Liver (tissue), 9 donors: ENCODE measurements around the gene SPATA13. TPM values are rescaled to one million over a fixed set of nuclear protein-coding genes. Genes with fewer than 3 reads are reported as not detected.
A peak's percentile ranks its signal among the peaks of the same experiment; 100 is the strongest.
"Not testable (repeated sequence)": the region's sequence is repeated elsewhere in the genome, so short reads cannot be mapped to it uniquely, and the experiment has no call there.

Experiments used
- DNase-seq: peaks from one replicate; pipeline ENCODE4 v3.0.0-alpha.2; 2017; ENCODE audit warnings: low spot score
- H3K27ac ChIP-seq, 2 donors: one replicate each; pipeline ENCODE4 v1.7.0; 2013; ENCODE audit warnings: inconsistent platforms in 2 of 2, low read length in 2 of 2, control low read depth in 1 of 2, low read depth in 1 of 2, mild to moderate bottlenecking in 1 of 2
- H3K27me3 ChIP-seq, 4 donors: one replicate each; pipeline versions ENCODE4 v1.6.1 to v1.7.0; 2013; ENCODE audit warnings: low read length in 3 of 4, inconsistent platforms in 1 of 4, mild to moderate bottlenecking in 1 of 4, moderate library complexity in 1 of 4; ENCODE audit not compliant: control insufficient read depth in 4 of 4, insufficient read depth in 4 of 4
- H3K36me3 ChIP-seq, 4 donors: one replicate each; pipeline versions ENCODE4 v1.6.1 to v1.7.0; 2013; ENCODE audit warnings: low read length in 3 of 4, mild to moderate bottlenecking in 3 of 4, low read depth in 1 of 4, moderate library complexity in 1 of 4; ENCODE audit not compliant: control insufficient read depth in 4 of 4, insufficient read depth in 3 of 4
- H3K4me1 ChIP-seq, 4 donors: one replicate each; pipeline versions ENCODE4 v1.6.1 to v1.7.0; 2013; ENCODE audit warnings: low read length in 3 of 4, mild to moderate bottlenecking in 3 of 4, moderate library complexity in 1 of 4; ENCODE audit not compliant: control insufficient read depth in 4 of 4, insufficient read depth in 4 of 4
- H3K4me3 ChIP-seq, 3 donors: one replicate each; pipeline versions ENCODE4 v1.6.1 to v1.7.0; 2013; ENCODE audit warnings: low read length in 3 of 3, control low read depth in 1 of 3, low read depth in 1 of 3, mild to moderate bottlenecking in 1 of 3
- H3K9ac ChIP-seq, 2 donors: one replicate each; pipeline ENCODE4 v1.7.0; 2013; ENCODE audit warnings: low read length in 2 of 2, mild to moderate bottlenecking in 2 of 2, moderate library complexity in 2 of 2, control low read depth in 1 of 2, low read depth in 1 of 2
- H3K9me3 ChIP-seq, 4 donors: one replicate each; pipeline versions ENCODE4 v1.6.1 to v1.7.0; 2013; ENCODE audit warnings: low read length in 3 of 4; ENCODE audit not compliant: control insufficient read depth in 4 of 4
- FOXA1 ChIP-seq: IDR thresholded peaks from 2 replicates; pipeline ENCODE4 v1.6.1; 2016; ENCODE audit warnings: antibody characterized with exemption
- FOXA2 ChIP-seq: IDR thresholded peaks from 2 replicates; pipeline ENCODE4 v1.6.1; 2016; ENCODE audit warnings: antibody characterized with exemption
- GABPA ChIP-seq, 2 donors: IDR thresholded peaks in 1 of 2; conservative IDR thresholded peaks in 1 of 2; 2 replicates each; pipeline ENCODE4 v1.6.1; 2016; ENCODE audit warnings: antibody characterized with exemption in 2 of 2, mild to moderate bottlenecking in 1 of 2, moderate library complexity in 1 of 2
- HNF4A ChIP-seq, 2 donors: conservative IDR thresholded peaks; 2 replicates each; pipeline ENCODE4 v1.6.1; 2016; ENCODE audit warnings: antibody characterized with exemption in 2 of 2, mild to moderate bottlenecking in 2 of 2
- HNF4G ChIP-seq: IDR thresholded peaks from 2 replicates; pipeline ENCODE4 v1.6.1; 2016; ENCODE audit warnings: antibody characterized with exemption
- NR2F2 ChIP-seq: IDR thresholded peaks from 2 replicates; pipeline ENCODE4 v1.6.1; 2016; ENCODE audit warnings: antibody characterized with exemption
- RAD21 ChIP-seq, 2 donors: IDR thresholded peaks; 2 replicates each; pipeline ENCODE4 v1.6.1; 2016; ENCODE audit warnings: antibody characterized with exemption in 2 of 2, mild to moderate bottlenecking in 2 of 2
- SP1 ChIP-seq: IDR thresholded peaks from 2 replicates; pipeline ENCODE4 v1.6.1; 2018; ENCODE audit warnings: antibody characterized with exemption, mild to moderate bottlenecking
- WGBS: extraction: QIAGEN DNeasy Blood & Tissue Kit; methylation state at CpG from one replicate; pipeline ENCODE4 v1.1.7; 2013; 5-methylcytosine and 5-hydroxymethylcytosine counted together
- polyA plus RNA-seq, 2 donors: library from polyadenylated mRNA; stranded (reverse) in 1 of 2; unstranded in 1 of 2; fragments of 200-250 nt in 1 of 2; fragments of >200 nt in 1 of 2; fragmentation: Nextera tagmentation in 1 of 2; extraction: Ambion mirVana in 1 of 2; gene quantifications; one replicate each; pipeline versions ENCODE4 v1.2.1 to v1.2.3, GENCODE V29; 2013 to 2015
- total RNA-seq, 2 donors: library from RNA; depleted of rRNA; stranded (reverse); fragments of >200 nt; gene quantifications; one replicate each; pipeline ENCODE4 v1.2.3, GENCODE V29; 2014
- TF ChIP-seq, protein P1 (sequence below): IDR thresholded peaks from 2 replicates; pipeline ENCODE4 v1.6.1; 2016; ENCODE audit warnings: antibody characterized with exemption, mild to moderate bottlenecking
- donor health status: healthy.
- donor health status: healthy.
- donor health status: healthy.
- donor health status: healthy.
- donor health status: healthy.

SPATA13 gene
- total and polyA plus RNA-seq, 4 donors = 10.0 to 57.6 (median 20.4) TPM

DNA sequence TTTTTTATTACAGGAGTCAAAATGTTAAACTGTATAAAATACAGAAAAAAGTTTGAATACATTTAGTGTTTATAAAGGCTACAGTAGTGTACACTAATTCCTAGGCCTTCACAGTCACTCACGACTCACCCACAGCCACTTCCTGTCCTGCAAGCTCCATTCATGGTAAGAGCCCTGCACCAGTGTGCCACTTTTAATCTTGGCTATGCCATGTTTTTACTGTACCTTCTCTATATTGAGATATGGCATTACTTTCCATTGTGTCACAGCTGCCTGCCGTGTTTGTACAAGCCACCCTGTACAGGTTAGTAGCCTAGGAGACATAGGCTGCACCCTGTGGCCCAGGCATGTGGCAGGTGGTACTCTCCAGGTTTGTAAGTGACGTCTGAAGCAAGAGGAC lies 180.9 kb downstream of the SPATA13 start (continued):
- TF ChIP-seq GABPA (IDR thresholded peaks at IDR 0.05 in 1 of 2, conservative IDR thresholded peaks at IDR 0.05 in 1 of 2) (no peak), FOXA2 (no peak), SP1 (no peak)

GRCh38 chr13:24348385-24348784 lies 187.9 kb downstream of the SPATA13 start:
- WGBS = 86% methylated on average over 5 of the region's 5 CpGs
- H3K27me3 ChIP-seq = no peaks in the 10 kb centered on the region
- no peaks in the 10 kb centered on the region for H3K36me3 ChIP-seq
- no peak overlapping the region for H3K4me3 ChIP-seq
- TF ChIP-seq, protein P1, sequence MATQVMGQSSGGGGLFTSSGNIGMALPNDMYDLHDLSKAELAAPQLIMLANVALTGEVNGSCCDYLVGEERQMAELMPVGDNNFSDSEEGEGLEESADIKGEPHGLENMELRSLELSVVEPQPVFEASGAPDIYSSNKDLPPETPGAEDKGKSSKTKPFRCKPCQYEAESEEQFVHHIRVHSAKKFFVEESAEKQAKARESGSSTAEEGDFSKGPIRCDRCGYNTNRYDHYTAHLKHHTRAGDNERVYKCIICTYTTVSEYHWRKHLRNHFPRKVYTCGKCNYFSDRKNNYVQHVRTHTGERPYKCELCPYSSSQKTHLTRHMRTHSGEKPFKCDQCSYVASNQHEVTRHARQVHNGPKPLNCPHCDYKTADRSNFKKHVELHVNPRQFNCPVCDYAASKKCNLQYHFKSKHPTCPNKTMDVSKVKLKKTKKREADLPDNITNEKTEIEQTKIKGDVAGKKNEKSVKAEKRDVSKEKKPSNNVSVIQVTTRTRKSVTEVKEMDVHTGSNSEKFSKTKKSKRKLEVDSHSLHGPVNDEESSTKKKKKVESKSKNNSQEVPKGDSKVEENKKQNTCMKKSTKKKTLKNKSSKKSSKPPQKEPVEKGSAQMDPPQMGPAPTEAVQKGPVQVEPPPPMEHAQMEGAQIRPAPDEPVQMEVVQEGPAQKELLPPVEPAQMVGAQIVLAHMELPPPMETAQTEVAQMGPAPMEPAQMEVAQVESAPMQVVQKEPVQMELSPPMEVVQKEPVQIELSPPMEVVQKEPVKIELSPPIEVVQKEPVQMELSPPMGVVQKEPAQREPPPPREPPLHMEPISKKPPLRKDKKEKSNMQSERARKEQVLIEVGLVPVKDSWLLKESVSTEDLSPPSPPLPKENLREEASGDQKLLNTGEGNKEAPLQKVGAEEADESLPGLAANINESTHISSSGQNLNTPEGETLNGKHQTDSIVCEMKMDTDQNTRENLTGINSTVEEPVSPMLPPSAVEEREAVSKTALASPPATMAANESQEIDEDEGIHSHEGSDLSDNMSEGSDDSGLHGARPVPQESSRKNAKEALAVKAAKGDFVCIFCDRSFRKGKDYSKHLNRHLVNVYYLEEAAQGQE = no peak
- no peak for TF ChIP-seq RAD21 (IDR thresholded peaks at IDR 0.05)
- TF ChIP-seq HNF4G = no peak
- no peak for DNase-seq
- no peak overlapping the region for H3K9ac ChIP-seq
- peak overlapping the region; percentile 53 to 80 for H3K27ac ChIP-seq
- H3K9me3 ChIP-seq = no peaks in the 10 kb centered on the region
- peaks cover 0 to 4% (median 2%) of the 10 kb centered on the region in 4 donors for H3K4me1 ChIP-seq

DNA sequence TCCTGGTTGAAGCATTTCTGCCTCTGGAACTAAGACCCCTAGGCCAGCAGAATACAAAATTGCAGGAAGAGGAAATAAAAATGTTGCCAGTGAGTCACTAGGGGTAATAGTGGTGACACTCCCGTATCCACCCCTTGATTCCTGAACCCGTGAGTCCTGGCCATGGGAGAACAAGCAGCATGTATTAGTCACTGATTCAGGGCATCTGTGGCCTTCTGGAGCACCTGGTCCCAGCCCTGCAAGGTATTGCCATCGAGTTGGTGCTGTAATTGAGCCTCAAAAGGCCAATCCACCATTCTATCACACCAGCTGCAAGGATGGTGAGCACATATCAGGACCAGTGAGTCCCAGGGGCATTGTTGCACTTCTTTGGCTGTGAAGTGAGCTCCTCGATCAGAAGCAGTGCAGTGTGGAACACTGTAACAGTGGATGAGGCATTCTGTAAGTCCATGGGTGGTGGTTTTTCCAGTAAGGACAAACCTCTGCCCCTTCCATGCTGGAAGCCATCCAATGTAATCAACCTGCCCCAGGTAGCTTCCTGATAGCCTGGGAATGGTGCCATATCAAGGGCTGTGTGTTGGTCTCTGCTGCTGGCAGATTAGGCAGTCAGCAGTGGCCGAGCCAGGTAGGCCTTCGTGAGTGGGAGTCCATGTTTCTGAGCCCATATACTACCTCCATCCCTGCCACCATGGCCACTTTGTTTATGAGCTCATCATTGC lies 188.4 kb downstream of the SPATA13 start:
- 51% methylated on average over 6 of the region's 6 CpGs for WGBS
- no peaks in the 10 kb centered on the region for H3K36me3 ChIP-seq
- no peak for DNase-seq
- no peak overlapping the region for H3K4me3 ChIP-seq
- TF ChIP-seq HNF4G (no peak), FOXA1 (peak; percentile 97), HNF4A (conservative IDR thresholded peaks at IDR 0.05) (peak; percentile 54 to 69), SP1 (peak; percentile 60), FOXA2 (peak; percentile 98), NR2F2 (no peak)
- peak overlapping the region; percentile 53 to 80 for H3K27ac ChIP-seq
- no peak overlapping the region for H3K9ac ChIP-seq
- no peaks in the 10 kb centered on the region for H3K9me3 ChIP-seq
- peaks cover 0 to 4% (median 2%) of the 10 kb centered on the region in 4 donors for H3K4me1 ChIP-seq
- no peaks in the 10 kb centered on the region for H3K27me3 ChIP-seq

DNA sequence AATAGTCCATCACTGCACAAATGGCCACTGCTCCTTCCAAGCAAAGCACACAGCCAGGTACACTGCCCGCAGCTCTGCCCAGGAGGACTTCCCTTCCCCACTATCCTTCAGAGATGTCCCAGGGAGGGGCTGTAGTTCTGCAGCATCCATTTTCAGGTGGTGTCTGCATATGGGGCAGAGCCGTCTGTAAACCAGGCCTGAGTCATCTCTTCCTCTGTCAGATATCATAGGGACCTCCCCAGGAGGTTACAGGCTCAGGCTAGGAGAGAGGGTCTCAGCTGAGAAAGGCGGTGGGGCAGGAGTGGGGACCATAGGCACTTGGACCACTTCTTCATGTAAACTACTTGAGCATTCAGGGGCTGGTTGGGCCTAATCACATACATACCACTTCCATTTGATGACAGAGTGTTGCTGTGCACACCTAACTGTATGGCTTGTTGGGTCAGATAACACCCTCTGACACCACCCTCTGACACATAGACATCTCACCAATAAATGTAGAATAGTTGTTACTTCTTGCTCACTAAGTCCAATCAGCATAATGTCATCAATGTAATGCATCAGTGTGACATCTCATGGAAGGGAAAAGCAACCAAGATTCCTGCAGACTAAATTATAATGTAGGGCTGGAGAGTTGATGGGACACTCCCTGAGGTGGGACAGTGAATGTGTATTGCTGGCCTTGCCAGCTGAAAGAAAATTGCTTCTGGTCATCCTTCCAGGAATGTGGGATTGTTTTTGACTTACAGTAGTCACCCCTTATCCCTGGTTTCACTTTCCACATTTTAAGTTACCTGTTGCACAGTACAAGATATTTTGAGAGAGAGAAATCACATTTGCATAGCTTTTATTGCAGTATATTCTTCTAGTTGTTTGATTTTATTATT lies 189.5 kb downstream of the SPATA13 start:
- H3K9ac ChIP-seq, H3K36me3 ChIP-seq, H3K27me3 ChIP-seq, H3K4me3 ChIP-seq, H3K9me3 ChIP-seq, H3K4me1 ChIP-seq, DNase-seq: not testable (repeated sequence)
- WGBS = 92% methylated on average over 3 of the region's 3 CpGs
- H3K27ac ChIP-seq = peak overlapping the region in 1 of 2 donors; percentile 80
